GM08714 (cell line): ENCODE results near the gene SH3PXD2A.
A peak's percentile ranks its signal among the peaks of the same experiment; 100 is the strongest.

Experiments
- H3K4me3 ChIP-seq: fragments of 200-500 bp; sonication (Bioruptor generic); 2 replicates; pipeline ENCODE4 v1.5.1; 2014; ENCODE audit warnings: mild to moderate bottlenecking, low read length, inconsistent platforms
- ZNF274 ChIP-seq: IDR thresholded peaks from 2 replicates; pipeline ENCODE4 v1.6.1; 2012; ENCODE audit warnings: mild to moderate bottlenecking, low read depth, low read length

Gene SH3PXD2A

DNA sequence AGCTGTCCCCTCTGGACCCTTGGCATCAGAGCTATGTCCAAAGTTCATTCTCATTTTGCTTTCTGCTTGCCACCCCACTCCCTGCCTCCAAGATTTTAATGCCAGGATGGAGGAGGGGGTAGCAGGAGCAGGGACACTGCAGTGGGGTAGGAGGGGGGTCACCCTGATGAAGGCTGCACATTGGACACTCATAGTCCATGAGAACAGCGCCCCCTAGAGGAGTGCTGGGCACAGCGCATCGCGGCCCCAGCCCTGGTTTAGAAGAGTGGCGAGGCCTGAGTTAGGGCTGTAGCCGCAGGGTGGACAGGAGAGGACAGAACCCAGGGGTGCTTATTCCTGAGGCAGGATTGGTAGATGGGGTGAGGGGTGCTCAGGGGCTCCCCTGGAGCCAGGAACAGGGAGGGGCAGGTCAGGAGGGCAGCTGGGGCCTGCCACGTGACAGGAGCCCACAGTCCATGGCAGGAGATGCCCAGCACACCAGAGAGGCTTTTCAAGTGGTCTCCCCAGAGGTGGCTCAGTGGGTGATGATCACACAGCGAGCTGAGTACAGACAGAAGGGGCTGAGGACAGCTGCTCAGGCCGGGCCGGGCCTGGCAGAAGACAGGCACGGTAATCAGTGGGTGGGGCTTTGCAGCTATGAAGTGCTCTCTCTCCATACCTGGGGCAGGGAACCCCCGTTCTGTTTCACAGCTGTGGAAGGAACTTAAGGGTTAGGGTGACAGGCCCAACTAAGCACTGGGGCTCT lies 290.4 kb downstream of the SH3PXD2A start:
- H3K4me3 ChIP-seq, result no peak overlapping the region
- no peak for TF ChIP-seq ZNF274

DNA sequence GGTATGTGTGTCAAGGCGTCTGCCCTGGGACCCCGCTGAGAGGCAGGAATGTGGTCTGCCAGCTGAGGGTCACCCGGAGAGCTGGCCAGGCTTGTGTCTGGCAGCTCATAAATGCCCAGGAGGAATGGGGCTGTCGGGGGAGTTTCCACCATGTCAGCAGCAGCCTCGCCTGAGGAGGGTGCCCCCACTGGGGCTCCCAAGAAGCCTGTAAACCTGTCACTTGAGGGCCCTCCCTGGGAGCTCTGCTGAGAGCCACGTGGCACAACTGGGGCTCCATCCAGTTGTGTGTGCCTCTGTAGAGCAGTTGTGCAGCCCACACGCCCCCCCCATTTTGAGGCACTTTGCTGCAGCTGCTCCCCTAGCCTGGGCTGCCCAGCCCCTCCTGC lies 291.3 kb downstream of the SH3PXD2A start:
- no peak for TF ChIP-seq ZNF274
- no peak overlapping the region for H3K4me3 ChIP-seq

DNA sequence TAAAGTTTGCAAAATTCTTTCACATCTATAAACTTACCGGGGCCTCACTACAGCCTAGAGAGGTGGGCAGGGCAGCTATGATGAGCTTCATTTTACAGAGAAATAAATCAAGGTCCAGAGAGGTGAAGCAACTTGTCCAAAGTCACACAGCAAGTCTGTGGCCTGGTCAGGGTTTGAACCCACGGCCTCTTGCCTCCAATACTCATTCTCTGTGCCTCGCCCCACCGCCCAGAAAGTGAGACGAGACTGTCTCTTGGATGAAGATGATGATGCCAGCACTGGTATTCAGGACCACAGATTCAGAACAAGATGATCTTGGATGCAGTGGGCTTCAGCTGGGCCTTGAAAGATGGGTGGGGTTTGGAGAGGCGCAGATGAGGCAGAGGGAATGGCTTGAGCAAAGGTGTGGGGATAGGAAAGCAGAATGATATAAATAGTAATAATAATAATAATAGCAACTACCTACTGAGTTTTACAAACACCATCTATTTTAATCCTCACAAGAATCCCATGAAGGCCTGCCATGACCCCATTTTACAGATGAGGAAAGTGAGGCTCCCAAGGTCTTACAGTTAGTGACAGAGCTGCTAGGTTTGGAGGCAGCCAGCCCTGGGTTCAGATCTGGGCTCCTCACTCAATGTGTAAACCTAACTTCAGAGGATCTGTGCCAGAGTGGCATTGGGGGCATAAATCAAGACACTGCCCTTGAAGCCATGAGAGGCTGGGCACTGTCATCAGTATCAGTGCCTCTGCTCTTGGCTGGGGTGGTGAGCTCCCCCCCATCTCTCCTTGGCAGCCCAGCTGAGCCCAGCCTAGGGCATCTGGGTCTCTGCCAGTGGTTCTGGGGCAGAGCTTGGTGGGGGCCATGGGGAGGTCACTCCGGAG lies 291.9 kb downstream of the SH3PXD2A start:
- H3K4me3 ChIP-seq, result no peak overlapping the region
- no peak for TF ChIP-seq ZNF274

DNA sequence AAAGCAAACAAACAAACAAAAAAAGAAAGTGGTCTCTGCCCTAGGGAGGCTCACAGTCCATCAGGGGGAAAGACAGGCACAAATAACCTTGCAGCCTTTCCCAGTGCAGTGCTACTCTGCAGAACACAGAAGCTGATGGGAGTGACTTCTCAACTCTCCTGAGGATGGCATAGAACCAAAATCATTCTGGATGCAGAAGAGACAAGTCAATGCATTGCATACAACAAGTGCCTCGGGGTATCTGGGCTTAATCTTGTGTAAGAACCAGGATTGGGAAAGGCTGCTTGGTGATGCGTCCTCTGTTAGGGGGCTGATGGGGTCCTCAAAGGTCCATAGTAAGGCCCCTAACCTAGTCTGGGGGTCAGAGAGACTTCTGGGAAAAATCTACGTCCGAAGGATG lies 293.0 kb downstream of the SH3PXD2A start:
- H3K4me3 ChIP-seq, result no peak overlapping the region
- TF ChIP-seq ZNF274, result no peak

DNA sequence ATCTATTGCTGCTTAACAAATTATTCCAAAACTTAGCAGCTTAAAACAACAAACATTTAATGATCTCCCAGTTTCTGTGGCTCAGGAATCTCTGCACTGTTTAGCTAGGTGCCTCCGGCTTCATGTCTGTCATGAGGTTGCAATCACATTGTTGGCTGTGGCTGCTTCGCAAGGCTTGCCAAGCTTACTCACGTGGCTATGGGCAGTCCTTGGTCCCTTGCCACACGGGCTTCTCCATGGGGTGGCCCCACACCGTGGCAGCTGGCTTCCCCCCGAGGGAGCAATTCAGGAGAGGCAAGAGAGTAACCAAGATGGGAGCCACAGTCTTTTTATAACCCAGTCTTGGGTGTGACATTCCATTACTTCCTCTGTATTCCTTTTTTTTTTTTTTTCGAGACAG lies 294.5 kb downstream of the SH3PXD2A start:
- no peak for TF ChIP-seq ZNF274
- no peak overlapping the region for H3K4me3 ChIP-seq

DNA sequence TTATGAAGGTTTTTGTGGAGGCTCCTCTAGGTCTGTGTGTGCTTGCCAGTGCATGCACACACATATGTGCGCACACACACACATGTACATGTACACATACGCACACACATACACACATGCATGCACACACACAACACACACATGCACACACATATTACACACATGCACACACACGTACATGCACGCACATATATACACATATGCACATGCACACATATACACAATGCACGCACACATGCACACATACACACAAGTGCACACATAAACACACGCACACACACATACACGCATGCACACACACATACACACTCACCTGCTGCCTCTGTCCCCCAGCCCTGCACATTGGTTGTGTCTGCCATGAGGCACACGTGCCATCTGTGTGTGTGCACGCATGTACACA lies 295.6 kb downstream of the SH3PXD2A start:
- no peak for TF ChIP-seq ZNF274
- no peak overlapping the region for H3K4me3 ChIP-seq

DNA sequence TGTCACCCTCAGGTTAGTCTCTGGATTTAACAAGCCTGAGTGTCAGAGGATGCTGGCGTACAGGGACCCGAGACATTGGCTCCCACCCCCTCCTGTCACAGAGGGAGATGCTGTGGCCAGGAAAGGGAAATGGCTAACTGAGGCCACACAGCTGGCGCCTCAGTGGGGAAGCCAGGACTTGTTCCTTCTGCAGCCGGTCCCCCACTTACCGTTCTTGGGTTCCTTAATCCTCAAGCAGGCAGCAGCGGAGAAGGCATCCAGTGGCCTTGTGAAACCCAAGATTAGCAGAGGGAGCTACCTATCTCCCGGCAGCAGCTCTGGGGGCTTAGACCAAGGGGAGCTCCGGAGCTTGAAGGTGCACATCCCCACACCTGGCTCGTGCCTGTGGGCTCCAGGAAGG lies 296.5 kb downstream of the SH3PXD2A start:
- H3K4me3 ChIP-seq, result no peak overlapping the region
- no peak for TF ChIP-seq ZNF274

DNA sequence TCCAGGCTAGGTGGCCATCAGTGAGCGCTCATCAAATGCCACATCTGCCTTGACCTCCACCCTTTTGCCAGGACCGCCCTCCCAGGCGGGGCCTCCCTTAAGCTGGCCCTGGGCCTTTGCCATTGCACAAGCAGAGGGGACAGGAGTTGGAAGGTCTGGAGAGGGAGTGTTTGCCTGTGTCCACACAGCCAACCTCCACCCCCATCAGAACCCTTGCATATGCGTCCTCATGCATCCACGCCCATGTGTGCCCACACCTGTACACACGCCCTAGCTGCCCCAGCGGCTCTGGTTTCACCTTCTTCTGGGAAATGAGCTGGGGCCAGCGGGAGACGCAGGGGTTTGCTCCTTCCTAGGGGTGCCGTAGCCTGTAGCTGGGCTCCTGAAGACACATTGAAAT lies 297.9 kb downstream of the SH3PXD2A start:
- H3K4me3 ChIP-seq, result no peak overlapping the region
- no peak for TF ChIP-seq ZNF274

DNA sequence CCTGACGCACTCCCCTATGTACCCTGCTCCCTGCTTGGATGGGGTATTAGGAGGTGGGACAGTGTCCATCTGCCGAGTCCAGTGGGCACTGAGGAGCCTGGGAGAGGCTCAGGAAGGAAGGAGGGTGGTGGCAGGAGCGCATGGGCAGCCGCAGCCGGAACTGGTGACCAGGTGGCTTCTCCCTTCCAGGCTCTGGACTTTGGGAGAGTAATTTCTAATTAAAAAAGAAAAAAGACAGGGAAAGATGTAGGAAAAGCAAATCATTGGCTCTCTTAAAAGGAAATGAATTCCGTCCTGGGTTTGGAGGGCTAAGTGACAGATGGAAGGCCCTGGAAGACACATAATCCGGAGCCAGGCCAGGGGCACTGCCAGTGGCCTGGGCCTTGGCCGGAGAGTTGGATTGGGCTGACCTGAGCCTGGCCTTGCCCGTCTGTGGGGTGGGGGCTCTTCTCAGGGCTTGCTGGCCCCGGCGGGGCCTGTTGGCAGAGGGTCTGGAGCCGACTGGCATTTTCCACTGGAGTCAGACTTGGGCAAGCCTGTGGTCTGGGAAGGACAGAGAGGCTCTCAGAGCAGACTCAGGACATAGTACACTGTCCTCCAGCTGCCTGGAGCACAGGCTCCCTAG lies 298.9 kb downstream of the SH3PXD2A start:
- no peak overlapping the region for H3K4me3 ChIP-seq
- no peak for TF ChIP-seq ZNF274

DNA sequence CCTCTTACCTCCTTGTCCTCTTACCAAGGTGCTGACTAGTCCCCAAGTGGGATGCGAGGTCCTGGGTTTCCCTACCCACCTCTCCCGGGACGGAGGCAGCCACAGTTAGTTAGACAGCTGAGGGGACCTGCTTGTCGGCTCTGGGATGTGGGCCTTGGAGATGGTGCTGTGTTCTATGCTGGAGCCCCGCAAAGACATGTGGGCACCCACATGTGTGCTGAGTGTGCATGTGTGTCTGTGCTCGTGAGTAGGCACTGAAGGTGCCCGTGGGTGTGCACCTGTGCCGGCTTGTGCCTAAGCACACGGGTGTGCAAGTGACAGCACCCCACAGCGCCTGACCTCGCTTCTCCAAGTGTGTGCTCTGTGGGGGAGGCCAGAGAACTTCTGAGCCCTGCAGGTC lies 299.7 kb downstream of the SH3PXD2A start:
- no peak overlapping the region; the same call in 1 of the 2 replicates for H3K4me3 ChIP-seq

DNA sequence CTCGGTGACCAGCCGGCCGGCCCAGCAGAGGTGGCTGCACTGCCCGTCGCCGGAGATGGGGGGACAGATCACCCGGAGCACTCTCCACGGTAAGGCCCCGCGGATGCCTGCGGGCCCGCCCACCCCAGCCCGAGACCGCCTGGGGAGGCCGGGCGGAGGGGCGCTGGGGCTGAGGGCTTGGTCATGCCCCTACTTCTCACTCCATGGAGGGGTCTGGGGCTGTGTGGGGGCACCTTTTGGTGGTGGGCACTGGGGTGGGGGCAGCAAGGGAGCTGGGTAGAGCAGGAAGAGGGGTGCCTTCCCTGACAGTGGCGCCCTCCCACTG lies 300.1 kb downstream of the SH3PXD2A start:
- peak overlapping the region; percentile 12; the same call in 1 of the 2 replicates for H3K4me3 ChIP-seq
- no peak for TF ChIP-seq ZNF274

More for the DNA sequence above, 299.7 kb downstream of the SH3PXD2A start:
- TF ChIP-seq ZNF274, result no peak

DNA sequence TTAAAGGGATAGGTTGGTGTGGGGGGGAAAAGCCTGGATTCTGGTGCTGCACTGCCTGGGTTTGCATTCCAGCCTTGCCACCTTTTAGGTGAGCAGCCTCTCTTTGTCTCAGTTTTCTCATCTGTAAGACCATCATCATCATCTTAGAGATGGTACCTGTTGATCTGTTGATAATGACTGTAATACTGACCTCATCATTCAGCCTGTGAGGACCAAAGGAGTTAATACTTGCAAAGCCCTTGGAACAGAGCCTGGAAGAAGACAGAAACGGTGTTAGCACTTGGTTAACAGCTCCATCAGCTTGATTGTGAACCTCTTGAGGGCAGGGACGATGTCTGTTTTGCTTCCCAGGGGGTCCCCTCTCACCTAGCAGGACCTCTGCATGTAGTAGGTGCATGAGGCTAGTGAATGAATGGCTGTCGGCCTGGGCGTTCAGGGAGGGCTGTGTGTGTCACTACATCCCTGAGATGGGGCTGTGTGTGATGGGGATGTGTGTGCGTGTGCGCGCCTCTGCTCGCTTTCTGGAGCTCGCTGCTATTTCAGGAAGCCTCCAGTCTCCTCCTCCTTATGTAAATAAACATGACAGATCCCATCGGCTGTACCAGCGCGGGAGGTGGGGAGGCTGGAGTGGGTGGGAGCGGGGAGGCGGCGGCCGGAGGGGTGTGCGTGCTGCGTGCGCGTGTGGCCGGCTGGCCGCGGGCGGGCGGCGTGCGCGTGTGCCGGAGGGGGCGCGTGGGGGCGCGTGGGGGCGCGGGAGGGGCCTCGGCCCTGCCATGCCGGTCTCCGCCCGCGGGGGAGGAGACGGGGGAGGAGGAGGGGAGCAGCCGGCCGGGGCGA lies 300.7 kb downstream of the SH3PXD2A start:
- no peak overlapping the region; the same call in 1 of the 2 replicates for H3K4me3 ChIP-seq
- no peak for TF ChIP-seq ZNF274

DNA sequence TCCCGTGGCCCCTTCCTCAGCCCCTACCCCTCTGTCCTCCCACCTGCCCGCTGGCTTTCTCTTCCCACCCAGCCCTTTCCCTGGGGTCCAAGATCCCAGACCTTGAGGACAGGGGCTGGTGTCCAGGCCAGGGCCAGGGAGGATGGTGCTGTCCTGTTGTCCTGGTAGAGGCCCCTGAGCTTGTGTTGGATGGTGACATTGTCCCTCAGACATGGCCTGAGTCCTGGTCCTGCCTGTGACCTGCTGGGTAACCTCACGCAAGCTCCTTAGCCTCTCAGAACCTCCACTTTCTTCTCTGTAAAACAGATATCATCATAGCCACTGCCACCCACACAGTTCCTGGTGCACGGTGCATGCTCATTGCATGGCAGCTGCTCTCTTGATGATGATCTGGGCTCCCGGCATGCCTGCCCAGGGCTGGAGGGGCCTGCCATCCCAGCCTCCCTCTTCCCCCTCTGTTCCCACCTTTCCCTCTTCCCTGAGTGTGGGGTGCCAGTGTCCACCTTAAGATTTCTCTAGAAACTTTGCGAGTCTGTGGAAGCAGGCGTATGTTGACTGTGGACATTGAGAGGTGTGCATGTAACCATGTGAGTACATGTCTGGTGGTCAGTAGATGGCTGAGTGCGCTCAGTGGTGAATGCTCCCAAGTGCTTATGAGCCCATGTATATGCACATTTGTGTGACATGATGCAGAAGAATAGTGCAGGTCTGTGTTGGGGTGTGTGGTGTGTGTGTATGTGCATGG lies 301.5 kb downstream of the SH3PXD2A start:
- no peak overlapping the region for H3K4me3 ChIP-seq
- no peak for TF ChIP-seq ZNF274
